Adipose tissue (tissue), 3 donors: ENCODE measurements around the gene PEX10. TPM values are rescaled to one million over a fixed set of nuclear protein-coding genes. Genes with fewer than 3 reads are reported as not detected.
A peak's percentile ranks its signal among the peaks of the same experiment; 100 is the strongest.

ENCODE experiments used
- H3K27ac ChIP-seq: one replicate; pipeline ENCODE4 v1.5.1; 2013; ENCODE audit warnings: low read depth, low read length
- WGBS, 3 donors: extraction: QIAGEN DNeasy Blood & Tissue Kit; methylation state at CpG; one replicate each; pipeline ENCODE4 v1.1.7; 2013; 5-methylcytosine and 5-hydroxymethylcytosine counted together
- polyA plus RNA-seq, 3 donors: library from polyadenylated mRNA; stranded (reverse); fragments of 200-250 nt; gene quantifications; one replicate each; pipeline ENCODE4 v1.2.3, GENCODE V29; 2013
- donor health status: healthy with polysubstance abuse.
- donor health status: Bipolar disorder and iron deficiency.
- donor health status: healthy.

PEX10 gene
- polyA plus RNA-seq, 3 donors, result 13.8 to 30.2 (median 18.8) TPM

DNA sequence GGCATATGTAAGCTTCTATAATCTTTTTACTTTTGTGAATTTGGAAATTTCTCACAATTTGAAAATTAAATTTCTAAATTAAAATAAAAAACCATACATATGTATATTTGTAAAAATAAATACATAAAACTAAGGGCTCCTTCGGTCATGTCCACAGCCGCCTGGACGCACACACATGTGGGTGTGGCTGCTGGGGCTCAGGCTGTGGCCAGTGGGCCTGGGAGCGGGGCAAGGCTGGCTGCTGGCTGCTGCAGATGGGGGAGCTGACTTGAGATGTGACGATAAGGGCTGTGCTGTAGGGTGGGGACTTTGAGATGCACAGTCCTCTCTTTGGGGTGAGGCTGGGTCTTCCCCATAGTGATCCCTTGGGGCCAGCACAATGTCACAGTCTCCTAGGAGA is 15.9 kb downstream of the PEX10 start:
- 88 to 92% (median 92%) methylated on average over 5 of the region's 5 CpGs for WGBS, 3 donors
- H3K27ac ChIP-seq, result no peak overlapping the region

DNA sequence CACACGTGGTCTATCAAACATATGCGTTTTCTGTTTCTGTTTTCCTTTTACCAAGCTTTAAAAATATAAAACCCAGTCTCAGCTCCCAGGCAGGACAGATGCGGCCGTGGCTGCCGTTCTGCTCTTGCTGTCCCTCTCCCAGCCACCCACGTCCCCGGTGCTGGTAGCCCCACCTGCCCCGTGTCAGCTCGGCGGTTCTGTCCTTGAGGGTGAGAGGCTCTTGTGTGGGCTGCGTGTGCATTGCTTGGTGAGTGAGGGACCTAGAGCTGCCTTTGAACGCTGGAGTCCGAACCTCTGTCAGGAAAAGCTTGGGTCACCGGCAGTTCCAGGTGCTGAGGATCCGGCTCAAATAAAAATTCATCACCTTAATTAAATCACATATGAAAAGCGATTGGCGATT is 16.3 kb downstream of the PEX10 start:
- WGBS, 3 donors, result 80 to 93% (median 82%) methylated on average over 17 of the region's 17 CpGs
- no peak overlapping the region for H3K27ac ChIP-seq

DNA sequence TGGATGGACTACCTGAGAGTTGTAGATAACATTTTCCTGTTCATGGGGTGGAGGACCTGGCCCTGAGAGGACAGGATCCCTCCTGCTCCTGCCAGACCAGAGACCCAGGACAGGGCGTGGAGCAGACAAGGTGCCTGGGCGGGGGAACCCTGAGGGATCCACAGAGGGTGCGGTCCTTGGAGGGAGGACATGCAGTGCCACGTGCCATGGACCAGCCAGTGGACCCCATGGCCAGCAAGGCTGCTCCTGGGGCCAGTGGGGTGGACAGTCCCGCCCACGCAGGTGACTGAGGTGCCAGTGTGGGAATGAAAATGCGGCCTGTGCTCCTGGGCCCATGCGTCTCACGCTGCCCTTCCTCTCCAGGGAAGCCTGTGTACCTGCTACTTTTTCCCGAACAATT is 17.1 kb downstream of the PEX10 start:
- 86 to 95% (median 88%) methylated on average over 10 of the region's 10 CpGs for WGBS, 3 donors

DNA sequence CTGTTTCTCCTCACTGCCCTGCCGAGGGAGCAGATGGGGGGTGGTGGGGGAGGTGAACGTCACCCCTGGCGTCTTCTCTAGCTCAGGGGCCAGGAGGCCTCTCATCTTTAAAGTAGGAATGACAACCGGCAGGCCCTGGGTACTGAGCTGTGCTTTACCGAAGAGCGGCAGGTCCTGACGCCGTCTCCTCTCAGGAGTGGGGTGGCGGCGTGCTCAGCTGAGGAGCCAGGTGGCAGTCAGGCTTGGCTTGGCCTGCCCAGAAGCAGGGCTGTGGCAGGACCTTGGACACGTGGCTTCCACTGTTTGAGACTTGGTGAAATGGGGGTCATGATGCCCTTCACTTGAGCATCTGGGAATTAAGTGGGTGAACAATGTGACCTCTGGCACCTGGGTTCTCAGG is 17.6 kb downstream of the PEX10 start:
- H3K27ac ChIP-seq, result no peak overlapping the region

More for the DNA sequence above, 17.1 kb downstream of the PEX10 start:
- H3K27ac ChIP-seq, result no peak overlapping the region

DNA sequence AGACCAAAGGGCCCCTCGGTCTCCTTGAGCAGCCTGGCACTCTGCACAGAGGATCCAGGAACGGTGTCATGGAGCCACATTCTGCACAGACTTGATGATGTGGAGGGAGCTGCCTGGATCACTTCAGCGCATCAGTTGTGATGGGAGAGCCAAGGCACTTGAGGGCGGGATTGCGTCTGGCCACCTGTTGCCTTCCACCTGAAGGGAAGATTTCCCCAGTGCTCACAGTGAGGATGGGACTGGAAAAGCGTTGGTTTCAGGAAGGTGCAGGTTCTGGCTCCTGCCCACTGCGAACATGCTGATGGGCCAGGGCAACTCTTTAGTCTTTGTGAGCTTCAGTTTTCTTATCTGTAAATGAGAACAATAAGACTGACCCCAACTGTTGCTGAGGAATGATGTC is 18.1 kb downstream of the PEX10 start:
- 89 to 92% (median 91%) methylated on average over 7 of the region's 7 CpGs for WGBS, 3 donors
- no peak overlapping the region for H3K27ac ChIP-seq

More for the DNA sequence above, 17.6 kb downstream of the PEX10 start:
- 74 to 83% (median 76%) methylated on average over 11 of the region's 11 CpGs for WGBS, 3 donors

DNA sequence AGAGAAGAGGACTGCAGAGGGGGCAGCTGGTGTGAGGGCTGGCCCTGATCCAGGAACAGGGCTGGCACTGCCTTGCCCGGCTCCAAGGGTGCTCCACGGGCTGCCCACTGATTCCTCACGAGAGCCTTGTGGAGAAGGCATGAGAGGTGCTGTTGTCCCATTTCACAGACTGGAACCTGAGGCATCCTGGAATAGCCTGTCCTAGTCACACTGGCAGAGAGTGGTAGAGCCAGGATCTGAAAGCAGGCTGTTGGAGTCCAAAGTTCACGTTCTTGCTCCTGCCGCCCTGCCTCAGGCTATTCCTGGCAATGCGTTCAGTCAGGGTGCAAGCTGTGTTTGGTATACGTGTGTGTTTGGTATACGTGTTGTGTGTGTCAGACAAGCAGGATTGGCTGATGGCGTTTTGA is 18.9 kb downstream of the PEX10 start:
- 21 to 83% (median 81%) methylated on average over 9 of the region's 9 CpGs for WGBS, 3 donors
- H3K27ac ChIP-seq, result no peak overlapping the region

- no peak overlapping the region for H3K27ac ChIP-seq
- WGBS, 3 donors, result 31 to 61% (median 46%) methylated on average over 16 of the region's 16 CpGs
These were observed 19.7 kb downstream of the PEX10 start for GRCh38 chr1:2392686-2393085.

DNA sequence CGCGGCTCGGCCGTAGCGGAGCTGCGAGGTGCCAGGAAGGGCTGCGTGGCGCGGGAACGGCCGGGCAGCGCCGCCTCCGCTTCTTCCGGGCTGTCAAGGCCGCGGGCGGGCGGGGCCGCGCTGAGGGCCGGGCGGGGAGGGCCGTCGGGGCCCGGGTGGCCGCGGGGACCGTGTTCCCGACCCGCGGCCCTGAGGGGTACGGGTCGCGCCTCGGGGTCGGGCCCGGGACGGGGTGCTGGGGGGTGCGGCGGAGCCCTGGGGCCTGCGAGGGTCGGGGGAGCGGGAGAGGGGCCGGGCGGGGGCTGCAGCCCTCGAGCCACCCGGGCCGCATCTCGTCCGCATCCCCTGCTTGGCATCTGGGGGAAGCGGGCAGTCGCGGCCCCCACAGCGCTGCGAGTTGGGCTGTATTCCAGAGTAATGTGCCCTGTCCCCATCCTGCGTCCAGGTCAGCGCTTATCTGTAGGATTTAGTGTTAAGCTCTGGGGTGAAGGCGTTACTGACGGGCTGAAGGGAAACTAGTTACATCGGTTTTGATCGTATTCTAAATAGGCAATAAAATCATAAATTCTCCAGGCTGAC is 20.3 kb downstream of the PEX10 start:
- 0 to 2% (median 1%) methylated on average over 19 to 62 of the region's 62 CpGs for WGBS, 3 donors
- H3K27ac ChIP-seq, result peak overlapping the region; percentile 51

DNA sequence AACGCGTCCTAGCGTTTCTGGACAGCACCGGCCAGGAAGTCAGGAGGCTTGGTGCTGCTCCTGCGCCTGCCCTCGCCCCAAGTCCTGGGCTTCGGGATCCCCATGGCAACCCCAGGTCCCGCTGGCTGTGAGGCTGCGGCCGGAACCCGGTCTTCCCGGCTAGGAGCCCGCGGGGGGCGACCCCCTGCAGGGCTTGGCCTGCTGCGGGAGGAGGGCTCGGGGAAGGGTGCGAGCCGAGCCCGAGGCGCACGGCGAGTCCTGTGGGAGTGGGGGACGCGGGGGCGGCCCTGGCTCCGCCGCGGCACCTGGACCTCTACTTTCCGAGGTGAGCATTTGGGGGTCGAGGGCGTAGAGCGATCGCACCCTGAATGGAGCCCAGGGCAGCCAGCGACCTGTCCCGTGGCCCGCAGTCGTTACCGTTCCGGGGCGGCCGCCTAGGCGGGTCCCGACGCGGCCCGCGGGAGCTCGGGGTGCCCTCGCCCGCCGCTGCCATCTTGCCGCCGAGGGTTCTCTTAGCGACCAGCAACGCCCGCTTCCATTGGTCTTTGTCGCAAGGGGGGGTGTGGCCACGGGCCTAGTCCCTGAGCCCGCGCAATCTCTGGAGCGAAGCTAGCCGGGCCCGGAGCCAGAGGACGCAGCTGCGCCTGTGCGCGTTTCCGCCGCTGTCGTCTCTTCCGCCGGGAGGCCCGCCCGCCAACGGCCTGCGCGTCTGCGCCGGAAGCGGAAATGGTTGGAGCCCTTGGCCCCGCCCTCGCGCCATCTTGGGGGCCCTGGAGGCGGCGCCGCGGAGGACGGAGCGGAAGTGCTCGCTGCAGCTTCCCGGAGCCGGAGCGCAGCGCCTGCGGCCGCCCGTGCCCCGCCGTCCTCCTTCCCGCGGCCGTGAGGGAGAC is 21.1 kb downstream of the PEX10 start, which contains the start of the genes MORN1 and RER1:
Gene MORN1, minus strand, starts transcription at position 514 of the 890 bp plus-strand sequence. Its CDS starts 21 bp downstream, at position 493.
Gene RER1, plus strand, starts transcription at position 801 of the 890 bp plus-strand sequence. CDS start 3,950 bp downstream, outside the sequence.
- WGBS, 3 donors, result 0 to 1% (median 0%) methylated on average over 81 to 103 of the region's 103 CpGs
- H3K27ac ChIP-seq, result peak within 1 kb of the TSS; percentile 51

DNA sequence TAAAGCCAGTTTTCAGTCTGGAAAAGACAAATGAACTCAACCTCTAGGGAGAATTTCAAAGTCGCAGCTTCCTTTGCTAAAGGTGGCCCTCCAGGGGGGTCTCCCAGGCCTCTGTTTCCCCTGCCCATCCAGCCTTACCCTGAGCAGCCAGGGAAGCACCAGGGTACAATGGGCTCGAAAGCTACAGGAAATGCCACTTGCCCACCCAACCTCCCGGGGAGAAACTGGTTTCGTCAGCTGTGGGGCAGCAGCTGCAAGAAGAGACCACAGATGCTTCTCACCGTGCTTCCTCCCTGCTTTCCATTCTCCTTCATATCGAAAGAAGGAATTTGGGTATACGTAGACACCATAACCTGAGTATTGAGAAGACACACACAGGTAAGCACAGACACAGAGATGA is 22.7 kb downstream of the PEX10 start:
- 77 to 90% (median 80%) methylated on average over 7 of the region's 7 CpGs for WGBS, 3 donors
- no peak overlapping the region for H3K27ac ChIP-seq

DNA sequence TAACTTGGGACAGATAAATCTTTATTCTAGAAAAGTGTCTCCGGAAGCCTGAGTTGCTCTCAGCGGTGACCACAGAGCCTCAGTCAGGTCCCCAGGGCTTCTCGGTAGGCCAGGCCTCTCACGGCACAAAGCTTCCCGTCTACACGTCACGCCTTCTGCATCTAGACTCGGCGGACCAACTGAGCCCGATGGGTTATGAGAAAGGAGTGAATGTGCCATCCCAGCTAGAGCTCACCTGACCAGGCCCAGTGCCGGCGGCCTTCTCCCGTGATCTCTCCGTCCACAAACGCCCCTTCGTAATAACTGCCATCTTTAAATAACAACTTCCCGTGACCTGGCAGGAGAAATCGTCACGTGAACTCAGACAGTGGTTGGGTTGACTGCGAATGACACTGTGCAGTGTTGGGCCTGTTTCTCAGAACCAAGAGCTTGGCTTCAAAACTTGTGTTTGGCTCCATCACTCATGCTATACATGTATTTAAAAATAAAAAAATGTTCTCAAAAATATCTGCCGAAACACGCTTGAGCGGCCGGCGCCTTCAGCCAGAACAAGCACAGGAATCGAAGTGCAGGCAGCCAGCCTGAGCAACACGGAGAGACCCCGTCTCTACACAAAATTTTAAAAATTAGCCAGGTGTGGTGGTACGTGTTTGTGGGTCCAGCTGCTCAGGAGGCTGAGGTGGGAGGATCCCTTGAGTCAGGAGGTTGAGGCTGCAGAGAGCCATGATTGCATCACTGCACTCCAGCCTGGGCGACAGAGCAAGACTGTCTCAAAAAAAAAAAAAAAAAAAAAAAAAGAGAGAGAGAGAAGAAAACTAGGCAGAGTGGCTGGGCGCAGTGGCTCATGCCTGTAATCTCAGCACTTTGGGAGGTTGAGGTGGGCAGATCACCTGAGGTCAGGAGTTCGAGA is 24.1 kb downstream of the PEX10 start:
- H3K27ac ChIP-seq, result no peak overlapping the region
- 90 to 94% (median 94%) methylated on average over 32 of the region's 32 CpGs for WGBS, 3 donors

- no peak overlapping the region for H3K27ac ChIP-seq
- 90 to 94% (median 93%) methylated on average over 30 of the region's 30 CpGs for WGBS, 3 donors
These were observed 25.4 kb downstream of the PEX10 start for GRCh38 chr1:2386636-2387611.

DNA sequence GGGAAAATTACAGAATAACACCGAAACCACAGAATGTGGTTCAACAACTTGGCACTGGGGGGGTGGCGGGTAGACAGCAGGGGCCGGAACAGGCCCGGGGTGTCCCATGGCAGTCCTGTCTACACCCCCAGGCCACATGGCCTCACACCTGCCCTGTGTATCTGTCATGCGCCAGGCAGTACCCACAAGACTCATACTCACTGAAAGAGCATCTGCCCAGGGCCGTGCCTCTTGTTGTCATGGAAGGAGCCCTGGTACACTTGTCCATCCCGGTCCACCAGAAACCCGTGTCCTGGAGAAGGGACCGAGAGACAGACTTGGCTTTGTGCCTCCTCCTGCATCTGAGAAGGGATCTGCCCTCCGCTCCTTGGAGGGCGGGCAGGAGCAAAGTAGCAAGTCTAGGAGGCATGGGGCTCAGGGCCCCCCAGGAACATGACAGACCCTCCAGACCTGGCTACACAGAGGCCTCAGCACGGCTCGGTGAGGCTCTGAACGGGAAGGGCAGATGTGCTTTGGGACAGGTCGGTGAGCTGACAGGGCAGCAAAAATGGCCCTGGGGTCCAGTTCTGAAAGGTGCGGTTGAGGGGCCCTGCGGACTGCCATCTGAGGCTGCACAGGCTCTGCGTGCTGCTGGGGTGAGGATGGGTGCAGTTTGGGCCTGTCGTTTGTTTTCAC is 26.6 kb downstream of the PEX10 start:
- WGBS, 3 donors, result 90 to 93% (median 90%) methylated on average over 19 of the region's 19 CpGs

DNA sequence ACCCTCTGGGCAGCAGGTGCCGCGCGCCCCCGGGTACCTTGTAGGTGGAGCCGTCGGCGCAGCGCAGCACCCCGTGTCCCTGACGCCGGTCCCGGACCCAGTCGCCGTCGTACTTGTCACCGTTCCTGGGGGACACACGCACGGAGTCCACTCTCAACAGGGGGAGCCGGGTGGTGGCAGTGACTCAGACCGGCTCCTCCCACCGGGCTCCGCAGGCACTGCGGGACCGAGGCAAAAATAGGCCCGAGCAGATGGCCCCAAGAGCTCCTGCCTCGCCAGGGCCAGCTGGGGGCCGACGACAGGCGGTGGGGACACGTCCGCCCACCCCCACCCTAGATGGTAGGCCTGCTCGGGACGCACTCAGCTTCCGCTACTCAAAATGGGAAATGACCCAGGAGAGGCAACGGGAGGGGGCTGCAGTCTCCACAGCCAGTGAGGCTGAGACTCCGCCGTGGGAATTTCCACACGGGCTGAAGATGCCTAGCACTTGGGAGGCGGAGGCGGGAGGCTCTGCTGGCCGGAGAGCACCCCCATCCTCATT is 27.4 kb downstream of the PEX10 start:
- no peak overlapping the region for H3K27ac ChIP-seq
- 75 to 89% (median 79%) methylated on average over 40 to 41 of the region's 41 CpGs for WGBS, 3 donors

More for the DNA sequence above, 26.6 kb downstream of the PEX10 start:
- H3K27ac ChIP-seq, result no peak overlapping the region

DNA sequence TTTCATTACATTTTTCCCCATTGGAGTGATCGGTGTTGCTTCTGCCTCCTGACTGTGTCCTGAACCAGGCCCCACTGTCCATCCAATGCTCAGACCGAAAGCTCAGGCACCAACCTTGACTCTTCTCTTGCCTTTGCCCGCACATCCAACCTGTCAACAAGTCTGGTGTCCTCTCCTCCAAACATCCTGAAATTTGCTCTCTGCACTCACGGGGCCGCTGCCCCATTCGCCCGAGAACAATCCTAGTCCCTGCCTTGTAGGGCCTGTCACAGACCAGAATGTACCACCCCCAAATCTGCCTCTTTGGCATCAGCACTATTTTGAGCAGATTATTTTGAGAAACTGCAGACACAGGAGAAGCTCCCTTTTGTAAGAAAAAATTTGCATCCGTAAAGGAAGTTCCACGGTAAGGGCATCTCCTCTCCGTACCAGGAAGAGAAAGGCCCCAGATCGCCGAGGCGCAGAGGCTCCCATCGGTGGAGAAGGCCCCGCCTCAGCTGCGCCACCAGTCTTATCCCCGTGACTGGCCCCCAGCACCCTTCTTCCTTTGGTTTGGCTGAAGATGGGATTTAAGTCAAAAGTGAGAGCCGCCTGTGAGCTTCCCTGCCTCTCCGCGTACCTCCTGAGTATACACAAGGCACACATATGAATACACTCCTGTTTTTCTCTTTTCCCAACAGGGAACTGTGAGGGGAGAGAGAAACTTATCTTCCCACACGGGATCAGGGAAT is 28.1 kb downstream of the PEX10 start:
- 89 to 94% (median 93%) methylated on average over 20 to 21 of the region's 21 CpGs for WGBS, 3 donors
- no peak overlapping the region for H3K27ac ChIP-seq

DNA sequence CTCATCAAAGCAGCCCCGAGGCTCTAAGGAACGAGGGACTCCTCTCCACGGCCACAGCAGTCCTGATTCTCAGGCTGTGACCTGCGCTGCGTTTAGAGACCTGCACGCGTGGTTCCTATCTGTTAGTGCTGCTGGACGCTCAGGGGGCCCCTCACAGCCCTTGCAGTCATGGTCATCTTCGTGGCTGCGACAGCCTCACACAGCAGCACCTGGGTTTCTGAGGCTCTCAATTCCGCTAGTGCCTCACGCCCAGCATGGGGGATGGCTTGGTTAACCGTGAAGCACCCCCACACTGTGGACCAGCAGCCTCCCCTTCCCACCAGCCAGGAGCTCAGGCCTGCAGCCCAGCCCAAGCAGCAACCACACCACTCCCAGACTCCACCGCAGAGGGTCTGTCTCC is 28.8 kb downstream of the PEX10 start:
- 86 to 88% (median 87%) methylated on average over 14 of the region's 14 CpGs for WGBS, 3 donors
- no peak overlapping the region for H3K27ac ChIP-seq
